HepG2 (cell line): ENCODE data around the gene MARK2.

Experiments
- ARNTL ChIP-seq: sonication (generic); formaldehyde crosslinking; IDR thresholded peaks from 2 replicates; pipeline ENCODE4 v1.4.0; 2020; ENCODE audit warnings: mild to moderate bottlenecking, missing genetic modification reagents
- ATF7 ChIP-seq, 2 experiments: fragments of 450-650 bp in 1 of 2; sonication (generic) in 1 of 2; formaldehyde crosslinking in 1 of 2; IDR thresholded peaks; 2 replicates each; pipeline versions ENCODE4 v1.4.0 to v1.6.1; 2016 to 2020; ENCODE audit warnings: antibody characterized with exemption in 1 of 2, mild to moderate bottlenecking in 1 of 2, missing genetic modification reagents in 1 of 2
- FOXJ3 ChIP-seq: sonication (generic); formaldehyde crosslinking; IDR thresholded peaks from 2 replicates; pipeline ENCODE4 v1.4.0; 2020; ENCODE audit warnings: missing genetic modification reagents, mild to moderate bottlenecking, borderline replicate concordance
- MAZ ChIP-seq, 2 experiments: sonication (generic) in 1 of 2; formaldehyde crosslinking in 1 of 2; IDR thresholded peaks; 2 replicates each; pipeline versions ENCODE4 v1.5.0 to v1.6.1; 2012 to 2020; ENCODE audit warnings: low read depth in 2 of 2, mild to moderate bottlenecking in 2 of 2, borderline replicate concordance in 1 of 2, improper control_type of control experiment in 1 of 2, low read length in 1 of 2, missing genetic modification reagents in 1 of 2, moderate library complexity in 1 of 2
- MBD4 ChIP-seq: IDR thresholded peaks from 2 replicates; pipeline ENCODE4 v1.6.1; 2012; ENCODE audit warnings: low read length, inconsistent platforms, borderline replicate concordance
- MYC ChIP-seq: sonication (generic); formaldehyde crosslinking; IDR thresholded peaks from 2 replicates; pipeline ENCODE4 v1.9.0; 2021; ENCODE audit warnings: missing genetic modification reagents, borderline replicate concordance
- RAD21 ChIP-seq: fragments of 450-650 bp; formaldehyde crosslinking; IDR thresholded peaks from 2 replicates; pipeline ENCODE4 v1.5.0; 2020; ENCODE audit warnings: mild to moderate bottlenecking
- SP140L ChIP-seq: sonication (generic); formaldehyde crosslinking; IDR thresholded peaks from 2 replicates; pipeline ENCODE4 v1.4.0; 2020; ENCODE audit warnings: missing genetic modification reagents, borderline replicate concordance
- SP2 ChIP-seq: sonication (generic); formaldehyde crosslinking; IDR thresholded peaks from 2 replicates; pipeline ENCODE4 v1.5.1; 2020; ENCODE audit warnings: mild to moderate bottlenecking, missing genetic modification reagents
- TBL1XR1 ChIP-seq: fragments of 150-350 bp; IDR thresholded peaks from 2 replicates; pipeline ENCODE4 v1.6.1; 2014; ENCODE audit warnings: borderline replicate concordance, low read length; ENCODE audit not compliant: partially characterized antibody
- ZNF558 ChIP-seq: sonication (generic); formaldehyde crosslinking; IDR thresholded peaks from 2 replicates; pipeline ENCODE4 v1.9.0; 2022; ENCODE audit warnings: mild to moderate bottlenecking, missing genetic modification reagents, borderline replicate concordance
- TF ChIP-seq, protein P1 (sequence below), 2 experiments: IDR thresholded peaks; 2 replicates each; pipeline ENCODE4 v1.6.1; 2011 to 2012; ENCODE audit warnings: low read length in 2 of 2, borderline replicate concordance in 1 of 2, low read depth in 1 of 2, mild to moderate bottlenecking in 1 of 2, moderate library complexity in 1 of 2
- TF ChIP-seq, protein P2 (sequence below): sonication (generic); formaldehyde crosslinking; IDR thresholded peaks from 2 replicates; pipeline ENCODE4 v1.9.0; 2021; ENCODE audit warnings: missing genetic modification reagents, borderline replicate concordance

DNA sequence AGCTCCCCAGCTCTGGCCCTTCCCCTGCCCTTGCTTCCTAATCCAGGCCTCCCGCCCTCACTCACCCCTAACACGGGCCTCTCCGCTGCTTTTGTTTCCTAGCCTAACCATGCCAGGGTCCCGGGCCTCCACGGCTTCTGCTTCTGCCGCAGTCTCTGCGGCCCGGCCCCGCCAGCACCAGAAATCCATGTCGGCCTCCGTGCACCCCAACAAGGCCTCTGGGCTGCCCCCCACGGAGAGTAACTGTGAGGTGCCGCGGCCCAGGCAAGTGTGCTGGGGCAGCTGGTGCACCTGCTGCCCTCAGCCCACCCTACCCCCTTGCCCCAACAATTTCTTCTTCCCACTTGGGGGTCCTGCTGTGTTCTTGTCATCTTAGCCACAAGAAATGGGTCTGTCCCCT lies 65.0 kb downstream of the MARK2 start:
- TF ChIP-seq ZNF558 (no peak), TBL1XR1 (no peak), ARNTL (CRISPR knock-in tag) (no peak), MBD4 (no peak), ATF7 (IDR thresholded peaks at IDR 0.05) (no peak), ATF7 (CRISPR knock-in tag; IDR thresholded peaks at IDR 0.05) (no peak), MAZ (IDR thresholded peaks at IDR 0.05; ENCODE audit: borderline replicate concordance, low read depth, low read length) (no peak), MAZ (CRISPR knock-in tag; IDR thresholded peaks at IDR 0.05; ENCODE audit: low read depth) (no peak), MYC (CRISPR knock-in tag) (no peak), FOXJ3 (no peak), RAD21 (CRISPR knock-in tag) (no peak), SP140L (CRISPR knock-in tag) (no peak), SP2 (no peak)
- TF ChIP-seq, protein P1, sequence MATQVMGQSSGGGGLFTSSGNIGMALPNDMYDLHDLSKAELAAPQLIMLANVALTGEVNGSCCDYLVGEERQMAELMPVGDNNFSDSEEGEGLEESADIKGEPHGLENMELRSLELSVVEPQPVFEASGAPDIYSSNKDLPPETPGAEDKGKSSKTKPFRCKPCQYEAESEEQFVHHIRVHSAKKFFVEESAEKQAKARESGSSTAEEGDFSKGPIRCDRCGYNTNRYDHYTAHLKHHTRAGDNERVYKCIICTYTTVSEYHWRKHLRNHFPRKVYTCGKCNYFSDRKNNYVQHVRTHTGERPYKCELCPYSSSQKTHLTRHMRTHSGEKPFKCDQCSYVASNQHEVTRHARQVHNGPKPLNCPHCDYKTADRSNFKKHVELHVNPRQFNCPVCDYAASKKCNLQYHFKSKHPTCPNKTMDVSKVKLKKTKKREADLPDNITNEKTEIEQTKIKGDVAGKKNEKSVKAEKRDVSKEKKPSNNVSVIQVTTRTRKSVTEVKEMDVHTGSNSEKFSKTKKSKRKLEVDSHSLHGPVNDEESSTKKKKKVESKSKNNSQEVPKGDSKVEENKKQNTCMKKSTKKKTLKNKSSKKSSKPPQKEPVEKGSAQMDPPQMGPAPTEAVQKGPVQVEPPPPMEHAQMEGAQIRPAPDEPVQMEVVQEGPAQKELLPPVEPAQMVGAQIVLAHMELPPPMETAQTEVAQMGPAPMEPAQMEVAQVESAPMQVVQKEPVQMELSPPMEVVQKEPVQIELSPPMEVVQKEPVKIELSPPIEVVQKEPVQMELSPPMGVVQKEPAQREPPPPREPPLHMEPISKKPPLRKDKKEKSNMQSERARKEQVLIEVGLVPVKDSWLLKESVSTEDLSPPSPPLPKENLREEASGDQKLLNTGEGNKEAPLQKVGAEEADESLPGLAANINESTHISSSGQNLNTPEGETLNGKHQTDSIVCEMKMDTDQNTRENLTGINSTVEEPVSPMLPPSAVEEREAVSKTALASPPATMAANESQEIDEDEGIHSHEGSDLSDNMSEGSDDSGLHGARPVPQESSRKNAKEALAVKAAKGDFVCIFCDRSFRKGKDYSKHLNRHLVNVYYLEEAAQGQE (IDR thresholded peaks at IDR 0.05; ENCODE audit: borderline replicate concordance in 1 of 2, low read depth in 1 of 2, low read length in 2 of 2), result no peak
- TF ChIP-seq, protein P2, sequence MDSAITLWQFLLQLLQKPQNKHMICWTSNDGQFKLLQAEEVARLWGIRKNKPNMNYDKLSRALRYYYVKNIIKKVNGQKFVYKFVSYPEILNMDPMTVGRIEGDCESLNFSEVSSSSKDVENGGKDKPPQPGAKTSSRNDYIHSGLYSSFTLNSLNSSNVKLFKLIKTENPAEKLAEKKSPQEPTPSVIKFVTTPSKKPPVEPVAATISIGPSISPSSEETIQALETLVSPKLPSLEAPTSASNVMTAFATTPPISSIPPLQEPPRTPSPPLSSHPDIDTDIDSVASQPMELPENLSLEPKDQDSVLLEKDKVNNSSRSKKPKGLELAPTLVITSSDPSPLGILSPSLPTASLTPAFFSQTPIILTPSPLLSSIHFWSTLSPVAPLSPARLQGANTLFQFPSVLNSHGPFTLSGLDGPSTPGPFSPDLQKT (CRISPR knock-in tag), result no peak
